Measurements from ENCODE around the gene ADCK1.
"Not testable (repeated sequence)": the region's sequence is repeated elsewhere in the genome, so short reads cannot be mapped to it uniquely, and the experiment has no call there.

ADCK1 gene

GRCh38 chr14:77903221-77903620, 103.3 kb downstream of the ADCK1 start:
- peak; percentile 5 for DNase-seq (ENCODE audit: low read depth)

DNA sequence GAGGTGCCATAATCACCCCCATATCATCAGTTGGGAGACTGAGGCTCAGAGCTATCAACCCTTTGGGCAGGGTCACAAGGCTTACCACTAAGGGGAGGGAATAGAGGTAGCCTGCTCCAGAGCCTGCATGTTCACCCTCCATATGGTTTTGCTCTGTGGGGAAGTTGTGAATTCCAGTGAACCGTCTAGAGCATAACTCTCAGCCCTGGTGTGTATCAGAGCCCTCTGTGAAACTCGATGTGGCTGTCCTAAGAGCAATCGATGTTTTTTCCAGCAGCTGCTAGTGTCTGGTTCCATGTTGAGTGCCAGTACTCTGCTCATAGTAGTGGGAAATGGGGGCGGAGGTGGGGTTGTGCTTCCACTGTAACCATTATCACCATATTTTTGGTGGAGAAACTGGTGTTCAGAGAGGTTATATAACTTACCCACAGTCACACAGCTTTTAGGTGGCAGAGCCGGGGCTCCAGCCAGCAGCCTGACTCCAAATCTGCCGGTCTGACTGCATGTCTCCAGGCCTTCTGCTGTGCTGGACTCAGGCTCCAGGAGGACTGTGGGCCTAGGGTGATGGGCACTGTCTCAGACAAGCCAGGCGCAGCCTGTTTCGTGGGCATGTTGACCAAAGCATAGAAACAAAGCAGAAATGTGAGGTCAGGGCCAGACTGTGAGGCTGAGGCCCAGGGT, 104.2 kb downstream of the ADCK1 start:
- DNase-seq (ENCODE audit: low read depth), result no peak

DNA sequence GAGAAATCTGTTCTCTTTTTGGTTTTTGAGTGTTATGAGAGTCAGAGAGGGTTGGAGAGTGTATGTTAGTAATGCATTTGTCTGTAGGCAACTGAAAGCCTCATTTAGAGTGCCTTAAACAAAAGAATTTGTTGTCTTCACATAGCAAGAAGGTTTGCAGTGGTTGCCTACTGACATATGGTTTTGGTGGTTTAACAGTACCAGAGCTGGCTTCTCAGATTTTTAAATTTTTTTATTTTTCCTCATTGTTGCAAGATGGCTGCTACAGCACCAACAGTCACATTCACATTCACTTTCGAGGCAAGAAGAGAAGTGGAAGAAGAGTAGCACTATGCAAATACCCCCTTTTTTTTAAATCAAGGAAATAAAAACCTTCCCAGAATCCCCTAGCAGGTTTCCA, 106.5 kb downstream of the ADCK1 start:
- DNase-seq (ENCODE audit: low read depth), result no peak

DNA sequence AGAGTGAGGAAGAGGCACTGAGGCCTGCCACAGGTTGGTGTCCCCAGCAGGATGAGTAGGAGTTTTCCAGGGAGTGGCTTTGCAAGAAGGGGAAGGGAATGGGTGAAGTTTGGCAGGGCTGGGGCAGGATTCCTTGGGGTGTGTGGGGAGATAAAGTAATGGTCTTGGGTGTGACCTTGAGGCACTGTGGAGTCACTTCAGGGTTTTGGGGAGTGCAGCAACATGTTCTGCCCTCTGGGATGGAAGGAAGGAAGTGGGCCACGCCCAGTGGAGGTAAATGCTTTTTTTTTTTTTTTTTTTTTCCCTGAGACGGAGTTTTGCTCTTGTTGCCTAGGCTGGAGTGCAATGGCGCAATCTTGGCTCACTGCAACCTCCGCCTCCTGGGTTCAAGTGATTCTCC, 108.9 kb downstream of the ADCK1 start:
- no peak for DNase-seq (ENCODE audit: low read depth)

- DNase-seq (ENCODE audit: low read depth), result no peak
Observed at GRCh38 chr14:77909911-77910310, 110.0 kb downstream of the ADCK1 start.

DNA sequence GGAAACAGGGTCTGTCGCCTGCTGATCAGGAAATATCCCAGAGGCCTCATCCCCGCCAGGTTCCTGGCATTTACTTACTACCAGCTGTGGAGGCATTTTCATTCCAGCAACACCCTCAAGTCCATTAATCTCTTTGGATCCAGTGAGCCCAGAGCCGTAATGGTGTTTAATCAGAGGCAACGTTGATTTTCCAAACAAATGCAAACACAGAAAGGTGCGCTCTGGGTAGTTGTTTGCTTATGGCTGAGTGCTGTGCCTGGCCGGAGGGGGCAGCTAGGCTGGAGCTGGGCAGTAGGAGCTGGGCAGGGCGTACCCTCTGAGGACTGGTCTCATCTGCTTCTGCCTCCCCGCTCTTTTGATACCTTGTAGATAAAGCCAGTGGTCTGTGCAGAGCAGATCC, 110.6 kb downstream of the ADCK1 start:
- DNase-seq (ENCODE audit: low read depth), result no peak

DNA sequence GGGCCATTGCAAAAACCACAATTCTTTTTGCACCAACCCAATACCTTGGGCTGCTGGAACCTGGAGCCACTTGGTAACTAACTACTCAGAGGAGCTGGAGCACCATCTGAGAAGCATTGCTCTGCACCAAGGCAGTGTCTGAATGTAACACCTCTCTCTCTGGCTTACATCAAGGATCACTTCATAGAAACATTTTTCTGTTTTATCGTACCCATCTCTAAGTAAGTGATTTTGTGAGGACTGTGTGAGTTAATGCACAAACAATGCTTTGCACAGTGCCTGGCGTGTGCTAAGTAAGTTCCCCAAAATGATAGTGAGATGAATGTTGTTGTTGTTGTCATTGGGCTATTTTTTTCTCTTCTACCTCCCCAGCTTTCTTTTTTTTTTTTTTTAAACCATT, 111.4 kb downstream of the ADCK1 start:
- DNase-seq (ENCODE audit: low read depth), result no peak

DNA sequence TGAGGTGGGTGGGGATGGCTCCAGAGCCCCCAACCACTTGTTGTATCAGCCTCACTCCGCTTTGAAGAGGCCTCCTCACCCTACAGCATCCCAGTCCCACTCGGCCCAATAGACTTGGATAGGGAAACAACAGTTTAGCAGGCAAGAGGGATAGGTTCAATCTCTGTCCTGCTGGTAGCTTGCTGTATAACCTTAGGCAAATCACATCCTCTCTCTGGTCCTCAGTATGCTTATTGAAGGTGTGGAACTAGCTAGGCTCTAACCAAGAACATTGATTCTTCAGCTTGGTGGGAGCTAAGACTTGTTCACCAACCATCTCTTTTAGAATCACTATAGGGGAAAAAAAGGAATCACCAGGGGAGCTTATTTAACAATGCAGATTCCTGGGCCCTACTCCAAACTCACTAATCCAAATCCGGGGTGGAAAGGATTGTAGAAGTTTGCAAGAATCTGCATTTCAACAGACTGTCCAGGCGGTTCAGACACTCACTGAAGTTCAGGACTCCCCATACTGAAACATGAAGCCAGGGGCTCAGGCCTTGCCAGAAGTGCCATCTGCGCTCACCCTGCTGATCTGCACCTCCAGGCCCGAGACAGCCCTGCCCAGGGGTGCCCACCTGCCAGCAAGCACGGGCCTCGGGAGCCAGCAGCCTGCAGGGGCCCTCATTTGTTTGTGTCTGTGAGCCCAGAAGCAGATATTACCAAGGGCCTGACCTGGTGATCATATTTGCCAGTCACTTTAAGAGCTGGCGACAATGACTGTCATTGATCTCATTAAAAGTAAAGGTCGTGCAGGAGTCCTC, 113.0 kb downstream of the ADCK1 start:
- no peak for DNase-seq (ENCODE audit: low read depth)

DNA sequence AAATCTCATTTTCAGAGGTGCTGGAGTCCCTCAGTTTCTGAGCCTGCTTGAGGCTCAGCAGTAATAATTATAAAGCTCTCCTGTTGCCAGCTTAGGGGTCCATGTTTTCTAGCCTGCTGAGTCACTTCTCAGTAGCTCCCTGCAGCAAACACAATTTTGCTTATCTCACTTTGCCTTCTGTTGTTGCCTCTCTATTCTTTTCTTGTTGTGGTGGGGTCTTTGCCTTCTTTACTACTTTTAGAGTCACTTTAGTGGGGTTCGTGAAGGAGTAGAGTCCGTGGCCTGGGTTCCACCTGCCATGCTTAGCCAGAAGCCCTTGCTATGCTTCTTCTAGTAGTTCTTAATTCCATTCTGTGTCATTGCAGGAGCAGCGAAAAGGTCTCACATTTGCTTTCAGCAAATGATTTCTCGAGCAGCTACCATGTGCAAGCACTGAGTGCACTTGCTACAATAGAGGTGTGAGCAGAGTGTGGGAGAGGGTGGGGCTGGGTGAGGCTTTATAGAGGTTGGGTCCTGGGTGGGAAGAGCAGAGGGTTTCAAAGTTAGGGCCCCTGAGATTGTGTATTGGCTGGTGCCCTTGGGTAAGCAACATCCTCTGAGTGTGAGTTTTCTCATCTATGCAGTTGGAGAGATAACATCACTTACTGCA, 114.3 kb downstream of the ADCK1 start:
- no peak for DNase-seq (ENCODE audit: low read depth)

DNA sequence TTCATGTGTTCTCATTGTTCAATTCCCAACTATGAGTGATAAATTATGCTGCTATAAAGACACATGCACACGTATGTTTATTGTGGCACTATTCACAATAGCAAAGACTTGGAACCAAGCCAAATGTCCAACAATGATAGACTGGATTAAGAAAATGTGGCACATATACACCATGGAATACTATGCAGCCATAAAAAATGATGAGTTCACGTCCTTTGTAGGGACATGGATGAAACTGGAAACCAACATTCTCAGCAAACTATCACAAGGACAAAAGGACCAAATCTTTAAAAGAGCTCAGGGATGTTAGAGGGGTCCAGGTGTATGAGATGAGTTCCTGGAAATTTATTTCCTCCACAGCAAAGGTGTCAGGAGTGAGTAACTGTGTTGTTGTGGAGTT, 115.5 kb downstream of the ADCK1 start:
- DNase-seq (ENCODE audit: low read depth), result not testable (repeated sequence)

DNA sequence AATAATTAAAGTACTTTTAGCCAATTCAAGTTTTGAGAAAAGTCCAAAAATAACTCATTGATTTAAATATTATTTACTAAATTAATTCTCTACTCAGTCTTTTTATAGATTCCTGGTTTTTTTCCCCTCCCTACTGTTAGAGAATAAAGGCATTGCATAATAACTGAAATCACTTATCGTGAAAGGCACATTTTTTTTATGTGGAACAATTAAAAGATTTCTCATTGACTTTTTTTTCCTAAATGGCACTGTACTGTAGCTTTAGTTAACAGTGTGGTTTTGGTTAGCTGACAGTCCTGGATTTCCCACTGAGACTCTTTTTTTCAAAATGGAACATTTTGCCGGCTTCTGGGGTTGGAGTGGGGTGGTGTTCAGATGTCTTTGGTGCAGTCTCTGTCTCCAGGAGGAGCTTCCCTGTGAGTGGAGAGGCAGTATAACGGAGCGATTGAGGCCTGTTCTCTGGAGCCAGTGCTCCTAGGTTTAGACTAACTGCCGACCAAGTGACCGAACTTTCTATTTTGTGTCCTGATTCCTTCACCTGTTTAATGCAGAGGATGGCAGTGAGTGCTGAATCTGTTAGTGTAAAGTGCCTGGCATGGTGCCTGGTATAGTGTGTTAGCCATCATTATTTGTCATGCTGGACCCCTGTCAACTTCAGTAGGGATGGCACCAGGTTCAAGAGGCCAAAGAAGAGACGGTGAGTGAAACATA, 117.7 kb downstream of the ADCK1 start:
- no peak for DNase-seq (ENCODE audit: low read depth)

GRCh38 chr14:77918448-77918847, 118.5 kb downstream of the ADCK1 start:
- DNase-seq (ENCODE audit: low read depth), result no peak

DNA sequence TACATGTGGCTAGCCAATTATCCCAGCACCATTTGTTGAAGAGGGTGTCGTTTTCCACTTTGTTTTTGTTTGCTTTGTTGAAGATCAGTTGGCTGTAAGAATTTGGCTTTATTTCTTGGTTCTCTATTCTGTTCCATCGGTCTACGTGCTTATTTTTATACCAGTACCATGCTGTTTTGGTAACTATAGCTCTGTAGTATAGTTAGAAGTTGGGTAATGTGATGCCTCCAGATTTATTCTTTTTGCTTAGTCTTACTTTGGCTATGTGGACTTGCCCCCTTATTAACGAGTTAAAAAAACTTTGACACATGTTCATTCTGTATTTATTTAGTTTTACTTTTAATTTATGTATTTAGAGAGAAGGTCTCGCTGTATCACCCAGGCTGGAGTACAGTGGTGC, 120.4 kb downstream of the ADCK1 start:
- DNase-seq (ENCODE audit: low read depth), result no peak

- no peak for DNase-seq (ENCODE audit: low read depth)
Observed at GRCh38 chr14:77921818-77922217, 121.9 kb downstream of the ADCK1 start.

DNA sequence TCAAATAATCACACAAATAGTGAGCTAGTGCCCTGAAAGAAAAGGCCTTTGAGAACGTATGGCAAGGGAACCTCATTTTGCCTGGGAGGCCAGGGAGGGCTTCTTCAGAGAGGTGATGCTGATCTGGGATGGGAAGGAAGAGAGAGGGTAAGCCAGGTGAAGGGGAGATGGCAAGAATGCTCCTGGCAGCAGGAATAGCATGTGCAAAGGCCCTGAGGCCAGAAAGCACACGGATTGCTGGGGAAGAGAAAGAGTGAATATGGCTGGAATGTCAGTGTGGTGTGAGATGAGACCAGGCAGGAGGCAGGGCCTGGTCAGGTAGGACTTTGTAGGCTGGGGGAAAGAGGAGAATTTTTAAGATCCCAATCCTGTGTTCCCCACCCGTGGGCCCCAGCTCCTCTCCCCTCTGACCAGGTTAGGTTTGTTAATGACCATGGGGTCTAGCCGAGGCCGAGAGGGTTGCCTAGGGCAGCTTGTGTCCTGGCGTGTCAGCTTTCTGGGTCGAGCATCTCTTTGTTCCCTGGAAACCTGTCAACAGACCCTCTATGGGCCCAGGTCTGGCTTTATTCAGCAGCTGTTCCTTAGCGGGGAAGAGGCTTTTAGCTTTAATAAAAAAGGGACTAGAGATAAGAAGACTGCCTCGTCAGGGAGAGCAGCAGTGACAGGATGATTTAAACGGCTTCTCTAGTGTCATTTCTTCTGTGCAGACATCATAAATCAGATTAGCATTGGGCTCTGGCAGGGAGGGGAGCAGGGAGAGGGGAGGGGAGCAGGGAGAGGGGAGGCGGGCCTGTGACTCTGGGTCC, 123.4 kb downstream of the ADCK1 start:
- no peak for DNase-seq (ENCODE audit: low read depth)

- DNase-seq (ENCODE audit: low read depth), result no peak
Observed at GRCh38 chr14:77924141-77924948, 124.4 kb downstream of the ADCK1 start.

DNA sequence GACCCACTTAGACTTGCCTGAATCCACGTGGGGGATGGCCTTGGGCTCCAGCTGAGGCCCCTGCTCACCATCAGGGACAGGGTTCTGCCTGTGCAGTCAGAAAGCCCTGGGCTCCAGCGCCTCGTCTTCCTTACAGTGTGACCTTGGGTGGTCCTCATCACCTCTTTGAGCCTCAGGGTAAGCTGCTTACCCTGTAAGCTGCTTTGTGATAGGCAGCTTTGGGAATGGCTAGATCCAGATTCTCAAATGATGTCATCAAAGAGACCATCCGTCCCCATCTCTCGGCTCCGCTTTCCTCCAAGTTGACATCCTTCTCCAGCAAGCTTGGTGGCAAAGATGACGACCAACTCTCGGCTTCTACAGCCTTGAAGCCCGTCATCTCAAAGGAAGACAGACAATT, 127.0 kb downstream of the ADCK1 start:
- DNase-seq (ENCODE audit: low read depth), result no peak

DNA sequence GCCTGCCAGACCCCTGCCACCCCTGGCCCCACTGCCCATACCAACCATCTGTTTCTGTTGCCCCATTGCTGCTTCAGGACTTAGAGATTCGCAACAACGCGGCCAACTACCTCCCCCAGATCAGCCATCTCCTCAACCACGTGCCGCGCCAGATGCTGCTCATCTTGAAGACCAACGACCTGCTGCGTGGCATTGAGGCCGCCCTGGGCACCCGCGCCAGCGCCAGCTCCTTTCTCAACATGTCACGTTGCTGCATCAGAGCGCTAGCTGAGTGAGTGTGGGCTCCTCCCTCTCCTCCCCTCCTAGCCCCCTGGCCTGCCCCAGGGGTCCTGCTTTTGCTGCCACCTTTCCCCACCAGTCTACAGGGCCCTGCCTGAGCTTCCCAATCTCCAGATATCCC, 131.5 kb downstream of the ADCK1 start:
- DNase-seq (ENCODE audit: low read depth), result no peak

GRCh38 chr14:77936138-77936639, 136.3 kb downstream of the ADCK1 start:
- DNase-seq (ENCODE audit: low read depth), result no peak

DNA sequence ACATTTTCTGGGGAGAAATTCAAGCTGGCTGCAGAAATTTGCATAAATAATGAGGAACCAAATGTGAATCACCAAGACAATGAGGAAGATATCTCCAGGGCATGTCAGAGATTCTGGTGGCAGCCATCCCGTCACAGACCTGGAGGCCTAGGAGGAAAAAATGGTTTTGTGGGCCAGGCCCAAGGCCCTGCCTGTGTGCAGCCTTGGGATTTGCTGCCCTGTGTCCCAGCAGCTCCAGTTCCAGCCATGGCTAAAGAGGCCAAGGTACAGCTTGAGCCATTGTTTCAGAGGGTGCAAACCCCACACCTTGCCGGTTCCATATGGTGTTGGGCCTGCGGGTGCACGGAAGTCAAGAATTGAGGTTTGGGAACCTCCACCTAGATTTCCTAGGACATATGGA, 147.5 kb downstream of the ADCK1 start:
- DNase-seq (ENCODE audit: low read depth), result no peak
